GM04503 (cell line): Measurements from ENCODE around the gene ALK.

Experiments used
- DNase-seq: peaks from one replicate; pipeline ENCODE4 v3.0.0-alpha.2; 2012; ENCODE audit warnings: low read depth

ALK gene

GRCh38 chr2:29606104-29607037, 315.0 kb downstream of the ALK start:
- DNase-seq: peak; percentile 87

- DNase-seq: no peak
Observed at GRCh38 chr2:29603341-29603740, 318.0 kb downstream of the ALK start.

- no peak for DNase-seq
Observed at GRCh38 chr2:29601872-29602271, 319.5 kb downstream of the ALK start.

- no peak for DNase-seq
Observed at GRCh38 chr2:29601321-29601720, 320.1 kb downstream of the ALK start.

GRCh38 chr2:29599946-29600345, 321.4 kb downstream of the ALK start:
- DNase-seq: no peak

GRCh38 chr2:29598978-29599377, 322.4 kb downstream of the ALK start:
- DNase-seq: no peak

GRCh38 chr2:29597035-29597434, 324.4 kb downstream of the ALK start:
- DNase-seq: no peak

GRCh38 chr2:29596584-29596983, 324.8 kb downstream of the ALK start:
- DNase-seq: no peak

GRCh38 chr2:29591600-29591999, 329.8 kb downstream of the ALK start:
- DNase-seq: no peak

GRCh38 chr2:29590211-29590610, 331.2 kb downstream of the ALK start:
- no peak for DNase-seq

- DNase-seq: no peak
Observed at GRCh38 chr2:29589440-29590103, 331.8 kb downstream of the ALK start.

- no peak for DNase-seq
Observed at GRCh38 chr2:29587402-29588190, 333.8 kb downstream of the ALK start.

GRCh38 chr2:29586919-29587318, 334.5 kb downstream of the ALK start:
- no peak for DNase-seq

- DNase-seq: no peak
Observed at GRCh38 chr2:29583548-29584156, 337.7 kb downstream of the ALK start.

GRCh38 chr2:29583104-29583503, 338.3 kb downstream of the ALK start:
- no peak for DNase-seq

- DNase-seq: no peak
Observed at GRCh38 chr2:29582062-29582461, 339.3 kb downstream of the ALK start.

- no peak for DNase-seq
Observed at GRCh38 chr2:29580223-29580622, 341.2 kb downstream of the ALK start.

GRCh38 chr2:29579495-29580169, 341.8 kb downstream of the ALK start:
- DNase-seq: no peak

- DNase-seq: no peak
Observed at GRCh38 chr2:29578084-29578598, 343.2 kb downstream of the ALK start.

- DNase-seq: no peak
Observed at GRCh38 chr2:29576231-29576630, 345.2 kb downstream of the ALK start.

- no peak for DNase-seq
Observed at GRCh38 chr2:29575370-29575890, 346.0 kb downstream of the ALK start.
